DOHH2 (cell line): ENCODE results near the gene IER5.

Experiments used
- H3F3A ChIP-seq: fragments of 200-600 bp; sonication (generic), shearing (Covaris generic); 2 replicates; pipeline ENCODE4 v1.6.0; 2016; ENCODE audit warnings: antibody characterized with exemption, mild to moderate bottlenecking; ENCODE audit not compliant: control insufficient read depth, insufficient read depth
- H3K27ac ChIP-seq: fragments of 200-600 bp; sonication (generic); 2 replicates; pipeline ENCODE4 v1.5.1; 2014; ENCODE audit warnings: low read depth, mild to moderate bottlenecking, low read length, moderate library complexity
- H3K27me3 ChIP-seq: fragments of 200-600 bp; sonication (generic); 2 replicates; pipeline ENCODE4 v1.6.1; 2014; ENCODE audit warnings: mild to moderate bottlenecking, low read length, mixed read lengths; ENCODE audit not compliant: control insufficient read depth
- H3K36me3 ChIP-seq: fragments of 200-600 bp; sonication (generic); 2 replicates; pipeline ENCODE4 v1.6.1; 2014; ENCODE audit warnings: mild to moderate bottlenecking, low read length, moderate library complexity, mixed read lengths; ENCODE audit not compliant: control insufficient read depth
- H3K4me1 ChIP-seq: fragments of 200-600 bp; sonication (generic); 2 replicates; pipeline ENCODE4 v1.6.1; 2014; ENCODE audit warnings: mild to moderate bottlenecking, low read length, mixed read lengths; ENCODE audit not compliant: control insufficient read depth
- H3K4me2 ChIP-seq: fragments of 200-600 bp; sonication (generic); 2 replicates; pipeline ENCODE4 v1.6.0; 2014; ENCODE audit warnings: mild to moderate bottlenecking, low read length, moderate library complexity
- H3K4me3 ChIP-seq: fragments of 200-600 bp; sonication (generic); 2 replicates; pipeline ENCODE4 v1.5.1; 2014; ENCODE audit warnings: mild to moderate bottlenecking, low read length, mixed read lengths
- H3K79me2 ChIP-seq: fragments of 200-600 bp; sonication (generic); 2 replicates; pipeline ENCODE4 v1.6.1; 2014; ENCODE audit warnings: mild to moderate bottlenecking, low read length, mixed read lengths; ENCODE audit not compliant: control insufficient read depth
- H3K9me2 ChIP-seq: fragments of 200-600 bp; sonication (generic); replicated peaks from 2 replicates; pipeline ENCODE4 v1.6.1; 2014; ENCODE audit warnings: mild to moderate bottlenecking, low read length, mixed read lengths; ENCODE audit not compliant: control insufficient read depth
- H3K9me3 ChIP-seq: fragments of 200-600 bp; sonication (generic); 2 replicates; pipeline ENCODE4 v1.6.1; 2014; ENCODE audit warnings: antibody characterized with exemption, low read length, mixed read lengths; ENCODE audit not compliant: control insufficient read depth, insufficient read depth
- H4K20me1 ChIP-seq: fragments of 200-600 bp; sonication (generic); 2 replicates; pipeline ENCODE4 v1.6.0; 2014; ENCODE audit warnings: low read depth, mild to moderate bottlenecking, antibody characterized with exemption, low read length, moderate library complexity; ENCODE audit not compliant: control insufficient read depth, insufficient read depth
- CTCF ChIP-seq: fragments of 200-600 bp; sonication (generic); IDR thresholded peaks from one replicate; pipeline ENCODE4 v1.5.1; 2014; ENCODE audit warnings: antibody characterized with exemption, mild to moderate bottlenecking, low read depth, low read length; ENCODE audit not compliant: poor library complexity, severe bottlenecking
- EZH2phosphoT487 ChIP-seq: fragments of 200-600 bp; sonication (generic); IDR thresholded peaks from 2 replicates; pipeline ENCODE4 v1.6.1; 2017; ENCODE audit warnings: borderline replicate concordance, mild to moderate bottlenecking, antibody characterized with exemption, low read length, moderate library complexity, mixed read lengths

Gene IER5

GRCh38 chr1:181135815-181136737 lies 47.6 kb downstream of the IER5 start:
- Histone ChIP-seq H3F3A (peaks cover 14% of the 10 kb centered on the region), H4K20me1 (0 out of 2 replicates have a peak, but pooled peaks cover 2% of the 10 kb centered on the region), H3K9me2 (no peaks in the 10 kb centered on the region), H3K4me2 (peak overlapping the region; percentile 80), H3K36me3 (no peaks in the 10 kb centered on the region), H3K27ac (no peak overlapping the region), H3K79me2 (no peaks in the 10 kb centered on the region), H3K4me1 (peaks cover 56% of the 10 kb centered on the region), H3K27me3 (peaks cover 18% of the 10 kb centered on the region), H3K4me3 (no peak overlapping the region), H3K9me3 (no peaks in the 10 kb centered on the region)
- TF ChIP-seq CTCF (no peak), EZH2phosphoT487 (no peak)

DNA sequence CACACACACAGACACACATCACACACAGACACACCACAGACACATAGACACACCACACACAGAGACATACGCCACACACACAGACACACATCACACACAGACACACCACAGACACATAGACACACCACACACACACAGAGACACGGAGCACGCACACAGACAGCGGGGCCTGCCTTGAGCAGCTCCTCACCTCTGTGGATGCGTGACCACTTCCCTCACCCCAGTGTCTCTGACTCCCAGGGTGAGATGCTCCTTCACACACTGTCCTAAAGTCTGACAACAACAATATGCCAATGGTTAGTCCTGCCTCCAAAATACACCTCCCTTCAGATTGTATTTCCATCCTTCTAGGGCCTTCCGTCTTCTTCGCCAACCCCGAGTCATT lies 48.2 kb downstream of the IER5 start:
- Histone ChIP-seq H3F3A (peaks cover 13% of the 10 kb centered on the region), H4K20me1 (peaks cover 6% of the 10 kb centered on the region; the same call in 1 of the 2 replicates), H3K36me3 (no peaks in the 10 kb centered on the region), H3K27me3 (peaks cover 19% of the 10 kb centered on the region), H3K9me2 (no peaks in the 10 kb centered on the region), H3K27ac (no peak overlapping the region), H3K4me3 (no peak overlapping the region), H3K9me3 (no peaks in the 10 kb centered on the region), H3K79me2 (no peaks in the 10 kb centered on the region), H3K4me1 (peaks cover 56% of the 10 kb centered on the region), H3K4me2 (no peak overlapping the region)
- TF ChIP-seq CTCF = no peak
- TF ChIP-seq EZH2phosphoT487 = no peak

DNA sequence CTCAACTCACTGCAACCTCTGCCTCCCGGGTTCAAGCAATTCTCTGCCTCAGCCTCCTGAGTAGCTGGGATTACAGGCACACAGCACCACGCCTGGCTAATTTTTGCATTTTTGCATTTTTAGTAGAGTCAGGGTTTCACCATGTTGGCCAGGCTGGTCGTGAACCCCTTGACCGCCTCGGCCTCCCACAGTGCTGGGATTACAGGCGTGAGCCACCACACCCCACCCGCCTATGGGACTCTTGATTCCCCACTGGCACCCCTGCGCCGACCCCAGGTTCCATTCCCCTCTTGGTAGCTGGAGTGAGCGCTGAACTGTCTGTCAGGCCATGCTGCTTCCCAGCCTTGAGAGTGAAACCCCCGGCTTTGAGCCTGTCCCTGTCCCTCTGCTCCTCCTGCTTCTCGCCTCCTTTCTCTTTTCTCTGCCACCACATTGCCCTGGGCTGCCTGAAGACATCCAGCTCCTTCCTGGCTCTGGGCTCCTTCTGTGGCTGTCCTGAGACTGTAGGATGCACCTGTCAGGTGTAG lies 48.8 kb downstream of the IER5 start:
- peaks cover 56% of the 10 kb centered on the region for H3K4me1 ChIP-seq
- TF ChIP-seq EZH2phosphoT487 (no peak), CTCF (no peak)
- H3K79me2 ChIP-seq = no peaks in the 10 kb centered on the region
- H3K4me2 ChIP-seq = no peak overlapping the region
- peaks cover 11% of the 10 kb centered on the region for H4K20me1 ChIP-seq
- no peak overlapping the region for H3K27ac ChIP-seq
- peaks cover 20% of the 10 kb centered on the region for H3K27me3 ChIP-seq
- no peaks in the 10 kb centered on the region for H3K36me3 ChIP-seq
- no peaks in the 10 kb centered on the region for H3K9me2 ChIP-seq
- H3F3A ChIP-seq = peaks cover 13% of the 10 kb centered on the region
- no peak overlapping the region for H3K4me3 ChIP-seq
- no peaks in the 10 kb centered on the region for H3K9me3 ChIP-seq
